ENCODE measurements around the gene CERS1.

GRCh38 chr19:18833141-18833476 is 62.8 kb downstream of the CERS1 start:
- TF ChIP-seq CTCF (conservative IDR thresholded peaks at IDR 0.05; ENCODE audit: low read length), result no peak
- TF ChIP-seq EZH2phosphoT487 (IDR thresholded peaks at IDR 0.05; ENCODE audit: borderline replicate concordance), result no peak
